K562 (cell line): ENCODE data around the gene DPH6. TPM values are rescaled to one million over a fixed set of nuclear protein-coding genes. Genes with fewer than 3 reads are reported as not detected.
A peak's percentile ranks its signal among the peaks of the same experiment; 100 is the strongest.

Experiments
- AFF1 ChIP-seq, 2 experiments: fragments of 450-650 bp; IDR thresholded peaks; 2 replicates each; pipeline ENCODE4 v1.6.1; 2018; ENCODE audit warnings: mild to moderate bottlenecking in 2 of 2, low read depth in 1 of 2; ENCODE audit not compliant: partially characterized antibody in 2 of 2
- BRCA1 ChIP-seq, 2 experiments: fragments of 450-650 bp in 1 of 2; sonication (generic) in 1 of 2; formaldehyde crosslinking in 1 of 2; IDR thresholded peaks; 2 replicates each; pipeline versions ENCODE4 v1.5.0 to v1.6.1; 2017 to 2020; ENCODE audit warnings: mild to moderate bottlenecking in 1 of 2, missing genetic modification reagents in 1 of 2
- CC2D1A ChIP-seq: fragments of 450-650 bp; IDR thresholded peaks from 2 replicates; pipeline ENCODE4 v1.6.1; 2017; ENCODE audit warnings: mild to moderate bottlenecking
- E2F1 ChIP-seq: sonication (generic); formaldehyde crosslinking; IDR thresholded peaks from 2 replicates; pipeline ENCODE4 v1.8.1; 2023; ENCODE audit warnings: mild to moderate bottlenecking, missing genetic modification reagents, moderate library complexity
- ETV1 ChIP-seq: fragments of 450-650 bp; conservative IDR thresholded peaks from 2 replicates; pipeline ENCODE4 v1.6.1; 2016; ENCODE audit warnings: missing genetic modification characterization, control low read depth, low read depth, missing compliant biosample characterization
- KDM5B ChIP-seq: fragments of 200-600 bp; sonication (generic); IDR thresholded peaks from 2 replicates; pipeline ENCODE4 v1.6.1; 2012; ENCODE audit warnings: low read depth, mild to moderate bottlenecking, moderate library complexity, low read length, control low read depth, inconsistent platforms; ENCODE audit not compliant: insufficient replicate concordance
- LCOR ChIP-seq: sonication (generic); formaldehyde crosslinking; IDR thresholded peaks from 2 replicates; pipeline ENCODE4 v1.8.0; 2022; ENCODE audit warnings: mild to moderate bottlenecking, missing genetic modification reagents
- MLLT1 ChIP-seq, 2 experiments: fragments of 450-650 bp; IDR thresholded peaks; 2 replicates each; pipeline ENCODE4 v1.6.1; 2016
- SMAD1 ChIP-seq: fragments of 150-350 bp; IDR thresholded peaks from 2 replicates; pipeline ENCODE4 v1.6.1; 2014; ENCODE audit warnings: low read length, low read depth; ENCODE audit not compliant: partially characterized antibody
- SMARCA4 ChIP-seq: fragments of 450-650 bp; IDR thresholded peaks from 2 replicates; pipeline ENCODE4 v1.6.1; 2016
- TAF9B ChIP-seq: fragments of 450-650 bp; IDR thresholded peaks from 2 replicates; pipeline ENCODE4 v1.6.1; 2018; ENCODE audit warnings: mild to moderate bottlenecking; ENCODE audit not compliant: partially characterized antibody
- TCFL5 ChIP-seq: fragments of 250-450 bp; sonication (Bioruptor Pico); conservative IDR thresholded peaks from 2 replicates; pipeline ENCODE4 v1.6.1; 2021; ENCODE audit warnings: mild to moderate bottlenecking, moderate library complexity, matching md5 sums
- TFAP4 ChIP-seq: sonication (generic); formaldehyde crosslinking; IDR thresholded peaks from 2 replicates; pipeline ENCODE4 v1.8.0; 2022; ENCODE audit warnings: missing genetic modification reagents, mild to moderate bottlenecking, moderate library complexity, borderline replicate concordance
- ZNF282 ChIP-seq: sonication (generic); formaldehyde crosslinking; IDR thresholded peaks from 2 replicates; pipeline ENCODE4 v1.8.1; 2023; ENCODE audit warnings: missing genetic modification reagents
- ZNF444 ChIP-seq: fragments of 250-450 bp; sonication (Bioruptor Pico); IDR thresholded peaks from 2 replicates; pipeline ENCODE4 v1.4.0; 2020; ENCODE audit warnings: mild to moderate bottlenecking, moderate library complexity
- polyA plus RNA-seq, 8 experiments: library from polyadenylated mRNA; depleted of rRNA in 4 of 8; stranded (reverse) in 5 of 8; unstranded in 3 of 8; fragments of >200 nt; fragmentation: Nextera tagmentation in 2 of 8; fragmentation: Illumina TruSeq in 1 of 8; extraction: Ambion mirVana in 2 of 8; extraction: Trizol in 1 of 8; gene quantifications; 2 replicates each; pipeline versions ENCODE4 v1.2.1 to v1.2.3, GENCODE V29; 2011 to 2014; ENCODE audit warnings: inconsistent platforms in 1 of 8, missing spikeins in 1 of 8
- total RNA-seq, 7 experiments: library from RNA; depleted of rRNA in 6 of 7; stranded (reverse); fragments of >200 nt in 6 of 7; fragmentation: Illumina TruSeq in 2 of 7; extraction: Trizol in 2 of 7; gene quantifications; 2 replicates each; pipeline versions ENCODE4 v1.2.1 to v1.2.3, GENCODE V29; 2011 to 2021; ENCODE audit warnings: low replicate concordance in 1 of 7
- TF ChIP-seq, protein P1 (sequence below): fragments of 450-650 bp; IDR thresholded peaks from 2 replicates; pipeline ENCODE4 v1.6.1; 2017; ENCODE audit warnings: antibody characterized with exemption

Gene DPH6
- total and polyA plus RNA-seq, 9 of the 15 experiments (the other 6 are each of a cell fraction or from before 2014, with no cell fraction given), result 10.1 to 69.1 (median 18.8) TPM

DNA sequence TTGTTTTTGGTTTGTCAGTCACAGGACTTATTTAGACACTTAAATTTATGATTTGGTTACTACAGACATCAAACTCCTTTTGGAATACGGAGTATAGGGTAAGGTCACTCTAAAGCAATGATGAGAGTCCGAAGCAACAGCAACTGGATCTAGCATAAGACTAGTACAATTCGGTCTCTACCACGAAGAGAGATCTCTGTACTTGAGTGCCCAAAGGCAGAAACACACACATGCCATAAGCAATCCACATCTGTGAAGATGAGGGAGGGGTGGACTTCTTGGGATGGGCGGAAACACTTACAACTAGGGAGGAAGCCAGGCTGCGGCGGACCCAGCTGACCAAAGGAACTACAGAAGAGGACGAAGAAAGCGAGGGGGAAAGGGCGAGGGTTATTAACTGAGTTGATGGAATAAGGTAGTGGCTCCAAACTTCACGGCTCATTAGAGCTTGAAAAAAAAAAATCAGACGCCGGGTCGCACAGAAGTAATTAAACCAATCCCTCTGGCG, 595 bp downstream of the DPH6 start (continued):
- 0 out of 2 replicates have a peak, but pooled peaks have one; percentile 24 for TF ChIP-seq E2F1 (CRISPR knock-in tag)
- peak in 1 of 2 experiments; percentile 53 for TF ChIP-seq AFF1 (IDR thresholded peaks at IDR 0.05; ENCODE audit: low read depth in 1 of 2, partially characterized antibody in 2 of 2)
- peak; percentile 30 for TF ChIP-seq KDM5B
- 0 out of 2 replicates have a peak, but pooled peaks have one; percentile 31 for TF ChIP-seq ETV1 (tag)
- 0 out of 2 replicates have a peak, but pooled peaks have one; percentile 3 for TF ChIP-seq LCOR (CRISPR knock-in tag)
- TF ChIP-seq MLLT1 (IDR thresholded peaks at IDR 0.05), result peak in 1 of 2 experiments; percentile 46; a peak in 1 of 4 replicates
- TF ChIP-seq SMAD1, result peak; percentile 56
- TF ChIP-seq TCFL5, result no peak
- peak; percentile 24; the same call in 1 of the 2 replicates for TF ChIP-seq CC2D1A
- TF ChIP-seq ZNF444 (CRISPR knock-in tag), result no peak
- 0 out of 2 replicates have a peak, but pooled peaks have one; percentile 36 for TF ChIP-seq SMARCA4
- TF ChIP-seq TFAP4 (CRISPR knock-in tag), result peak; percentile 81
- TF ChIP-seq BRCA1 (IDR thresholded peaks at IDR 0.05), result no peak
- TF ChIP-seq BRCA1 (CRISPR knock-in tag; IDR thresholded peaks at IDR 0.05), result no peak
- TF ChIP-seq TAF9B, result peak; percentile 7
- TF ChIP-seq, protein P1, sequence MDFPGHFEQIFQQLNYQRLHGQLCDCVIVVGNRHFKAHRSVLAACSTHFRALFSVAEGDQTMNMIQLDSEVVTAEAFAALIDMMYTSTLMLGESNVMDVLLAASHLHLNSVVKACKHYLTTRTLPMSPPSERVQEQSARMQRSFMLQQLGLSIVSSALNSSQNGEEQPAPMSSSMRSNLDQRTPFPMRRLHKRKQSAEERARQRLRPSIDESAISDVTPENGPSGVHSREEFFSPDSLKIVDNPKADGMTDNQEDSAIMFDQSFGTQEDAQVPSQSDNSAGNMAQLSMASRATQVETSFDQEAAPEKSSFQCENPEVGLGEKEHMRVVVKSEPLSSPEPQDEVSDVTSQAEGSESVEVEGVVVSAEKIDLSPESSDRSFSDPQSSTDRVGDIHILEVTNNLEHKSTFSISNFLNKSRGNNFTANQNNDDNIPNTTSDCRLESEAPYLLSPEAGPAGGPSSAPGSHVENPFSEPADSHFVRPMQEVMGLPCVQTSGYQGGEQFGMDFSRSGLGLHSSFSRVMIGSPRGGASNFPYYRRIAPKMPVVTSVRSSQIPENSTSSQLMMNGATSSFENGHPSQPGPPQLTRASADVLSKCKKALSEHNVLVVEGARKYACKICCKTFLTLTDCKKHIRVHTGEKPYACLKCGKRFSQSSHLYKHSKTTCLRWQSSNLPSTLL, result no peak
- TF ChIP-seq ZNF282 (CRISPR knock-in tag), result no peak
